HepG2 (cell line): ENCODE results near the gene CDT1. TPM values are rescaled to one million over a fixed set of nuclear protein-coding genes. Genes with fewer than 3 reads are reported as not detected.

Experiments
- ARHGAP35 ChIP-seq: sonication (generic); formaldehyde crosslinking; IDR thresholded peaks from 2 replicates; pipeline ENCODE4 v1.9.0; 2022; ENCODE audit warnings: mild to moderate bottlenecking, inconsistent platforms, moderate library complexity, missing genetic modification reagents, borderline replicate concordance
- ARID3A ChIP-seq: IDR thresholded peaks from 2 replicates; pipeline ENCODE4 v1.6.1; 2012; ENCODE audit warnings: low read depth, low read length, improper control_type of control experiment
- CBX2 ChIP-seq, 2 experiments: fragments of 200-600 bp in 1 of 2; sonication (generic); formaldehyde crosslinking in 1 of 2; IDR thresholded peaks; 2 replicates each; pipeline versions ENCODE4 v1.7.0 to v1.8.1; 2018 to 2022; ENCODE audit warnings: low read depth in 2 of 2, low read length in 1 of 2, mild to moderate bottlenecking in 1 of 2, missing genetic modification reagents in 1 of 2
- DNMT1 ChIP-seq: sonication (generic); formaldehyde crosslinking; IDR thresholded peaks from 2 replicates; pipeline ENCODE4 v1.5.1; 2020; ENCODE audit warnings: mild to moderate bottlenecking, missing genetic modification reagents
- FOXO1 ChIP-seq: sonication (generic); formaldehyde crosslinking; IDR thresholded peaks from 2 replicates; pipeline ENCODE4 v1.4.0; 2020; ENCODE audit warnings: missing genetic modification reagents
- GATA4 ChIP-seq: sonication (generic); IDR thresholded peaks from 2 replicates; pipeline ENCODE4 v1.6.1; 2016; ENCODE audit warnings: antibody characterized with exemption, low read depth, borderline replicate concordance
- MAFG ChIP-seq: sonication (generic); formaldehyde crosslinking; IDR thresholded peaks from 2 replicates; pipeline ENCODE4 v1.5.1; 2020; ENCODE audit warnings: mild to moderate bottlenecking, missing genetic modification reagents
- MED13 ChIP-seq: sonication (generic); formaldehyde crosslinking; IDR thresholded peaks from 2 replicates; pipeline ENCODE4 v1.5.0; 2020; ENCODE audit warnings: missing genetic modification reagents
- PATZ1 ChIP-seq: sonication (generic); formaldehyde crosslinking; IDR thresholded peaks from 2 replicates; pipeline ENCODE4 v1.4.0; 2020; ENCODE audit warnings: missing genetic modification reagents
- PTBP1 ChIP-seq: fragments of 200-400 bp; formaldehyde crosslinking; IDR thresholded peaks from 2 replicates; pipeline ENCODE4 v1.6.1; 2018; ENCODE audit warnings: low read length, low read depth; ENCODE audit not compliant: poor library complexity, severe bottlenecking
- RBAK ChIP-seq: sonication (generic); formaldehyde crosslinking; IDR thresholded peaks from 2 replicates; pipeline ENCODE4 v1.5.1; 2020; ENCODE audit warnings: mild to moderate bottlenecking, missing genetic modification reagents
- SKI ChIP-seq: fragments of 450-650 bp; IDR thresholded peaks from one replicate; pipeline ENCODE4 v1.6.1; 2018; ENCODE audit warnings: mild to moderate bottlenecking; ENCODE audit not compliant: partially characterized antibody
- TEF ChIP-seq: sonication (generic); formaldehyde crosslinking; IDR thresholded peaks from 2 replicates; pipeline ENCODE4 v1.5.0; 2020; ENCODE audit warnings: missing genetic modification reagents
- YY1 ChIP-seq: IDR thresholded peaks from 2 replicates; pipeline ENCODE4 v1.6.1; 2011; ENCODE audit warnings: low read length, low read depth, moderate library complexity, mild to moderate bottlenecking; ENCODE audit not compliant: insufficient read depth, insufficient replicate concordance
- ZBTB8A ChIP-seq: sonication (generic); formaldehyde crosslinking; IDR thresholded peaks from 2 replicates; pipeline ENCODE4 v1.4.0; 2020; ENCODE audit warnings: mild to moderate bottlenecking, low read depth, missing genetic modification reagents, borderline replicate concordance
- ZFP36 ChIP-seq: fragments of 150-350 bp; IDR thresholded peaks from 2 replicates; pipeline ENCODE4 v1.6.1; 2018; ENCODE audit warnings: borderline replicate concordance, low read length, low read depth; ENCODE audit not compliant: partially characterized antibody
- ZFP90 ChIP-seq: sonication (generic); formaldehyde crosslinking; IDR thresholded peaks from 2 replicates; pipeline ENCODE4 v1.8.0; 2022; ENCODE audit warnings: missing genetic modification reagents, mild to moderate bottlenecking, inconsistent platforms, borderline replicate concordance
- ZNF18 ChIP-seq: sonication (generic); formaldehyde crosslinking; IDR thresholded peaks from 2 replicates; pipeline ENCODE4 v1.8.0; 2022; ENCODE audit warnings: mild to moderate bottlenecking, missing genetic modification reagents; ENCODE audit not compliant: insufficient replicate concordance
- ZNF253 ChIP-seq: sonication (generic); formaldehyde crosslinking; IDR thresholded peaks from 2 replicates; pipeline ENCODE4 v1.8.0; 2022; ENCODE audit warnings: mild to moderate bottlenecking, missing genetic modification reagents, borderline replicate concordance
- ZNF326 ChIP-seq: sonication (generic); formaldehyde crosslinking; IDR thresholded peaks from 2 replicates; pipeline ENCODE4 v1.4.0; 2020; ENCODE audit warnings: missing genetic modification reagents, borderline replicate concordance
- ZNF343 ChIP-seq: sonication (generic); formaldehyde crosslinking; IDR thresholded peaks from 2 replicates; pipeline ENCODE4 v1.4.0; 2020; ENCODE audit warnings: mild to moderate bottlenecking, missing genetic modification reagents
- ZNF574 ChIP-seq: sonication (generic); formaldehyde crosslinking; IDR thresholded peaks from 2 replicates; pipeline ENCODE4 v1.4.0; 2020; ENCODE audit warnings: missing genetic modification reagents
- polyA plus RNA-seq, 8 experiments: library from polyadenylated mRNA; depleted of rRNA in 3 of 8; stranded (reverse) in 7 of 8; unstranded in 1 of 8; fragments of >200 nt; fragmentation: Illumina TruSeq in 4 of 8; extraction: Trizol in 4 of 8; gene quantifications; 2 replicates each; pipeline versions ENCODE4 v1.2.1 to v1.2.3, GENCODE V29; 2011 to 2016; ENCODE audit warnings: low read depth in 4 of 8, missing spikeins in 1 of 8, mixed read lengths in 1 of 8; ENCODE audit not compliant: insufficient read depth in 1 of 8
- total RNA-seq, 5 experiments: library from RNA; depleted of rRNA; stranded (reverse); fragments of >200 nt; fragmentation: Illumina TruSeq; extraction: Trizol; gene quantifications; 2 replicates each; pipeline ENCODE4 v1.2.3, GENCODE V29; 2016; ENCODE audit warnings: low read depth in 1 of 5

CDT1 gene
- total and polyA plus RNA-seq, 2 of the 13 experiments (the other 11 are each of a cell fraction or from before 2014, with no cell fraction given), result 23.1 to 23.8 TPM

GRCh38 chr16:88784856-88785105, 18.8 kb upstream of the CDT1 start (continued):
- TF ChIP-seq ZNF574 (CRISPR knock-in tag) (no peak), ZBTB8A (no peak), ZFP90 (CRISPR knock-in tag) (no peak), PTBP1 (no peak), CBX2 (IDR thresholded peaks at IDR 0.05; ENCODE audit: low read depth, low read length) (no peak), CBX2 (CRISPR knock-in tag; IDR thresholded peaks at IDR 0.05; ENCODE audit: low read depth) (no peak), GATA4 (no peak), ZNF326 (CRISPR knock-in tag) (no peak), RBAK (no peak), ZNF343 (no peak), ARHGAP35 (CRISPR knock-in tag) (no peak), ZFP36 (no peak), ZNF253 (CRISPR knock-in tag) (no peak), PATZ1 (CRISPR knock-in tag) (no peak), SKI (peak; percentile 3), TEF (peak; percentile 64; the same call in 1 of the 2 replicates), FOXO1 (CRISPR knock-in tag) (0 out of 2 replicates have a peak, but pooled peaks have one; percentile 34), MAFG (CRISPR knock-in tag) (no peak), YY1 (peak; percentile 31), ARID3A (no peak), DNMT1 (no peak), MED13 (no peak), ZNF18 (CRISPR knock-in tag) (no peak)
